Measurements from ENCODE around the gene ENPEP.
A peak's percentile ranks its signal among the peaks of the same experiment; 100 is the strongest.
"Not testable (repeated sequence)": the region's sequence is repeated elsewhere in the genome, so short reads cannot be mapped to it uniquely, and the experiment has no call there.

ENPEP gene

GRCh38 chr4:110520886-110521285 lies 44.9 kb downstream of the ENPEP start:
- no peak for DNase-seq (ENCODE audit: low spot score)

DNA sequence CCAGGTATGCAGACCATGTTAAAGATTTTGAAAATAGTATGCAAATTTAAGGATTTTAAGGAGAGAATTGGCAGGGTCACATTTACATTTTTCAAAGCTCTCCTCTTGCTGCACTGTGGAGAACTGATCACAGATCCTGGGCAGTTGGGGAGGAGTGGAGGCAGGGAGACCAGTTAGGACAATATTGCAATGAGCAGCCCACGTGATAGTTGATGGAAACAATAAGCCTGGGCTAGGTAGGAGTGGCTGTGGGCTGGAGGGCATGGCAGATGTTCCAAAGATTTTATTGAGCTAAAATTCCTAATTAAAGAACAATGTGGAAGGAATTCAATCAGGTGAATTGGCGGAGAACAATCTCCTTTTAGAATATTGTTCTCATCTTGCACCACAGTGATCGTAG lies 50.6 kb downstream of the ENPEP start:
- DNase-seq (ENCODE audit: low spot score) = no peak

DNA sequence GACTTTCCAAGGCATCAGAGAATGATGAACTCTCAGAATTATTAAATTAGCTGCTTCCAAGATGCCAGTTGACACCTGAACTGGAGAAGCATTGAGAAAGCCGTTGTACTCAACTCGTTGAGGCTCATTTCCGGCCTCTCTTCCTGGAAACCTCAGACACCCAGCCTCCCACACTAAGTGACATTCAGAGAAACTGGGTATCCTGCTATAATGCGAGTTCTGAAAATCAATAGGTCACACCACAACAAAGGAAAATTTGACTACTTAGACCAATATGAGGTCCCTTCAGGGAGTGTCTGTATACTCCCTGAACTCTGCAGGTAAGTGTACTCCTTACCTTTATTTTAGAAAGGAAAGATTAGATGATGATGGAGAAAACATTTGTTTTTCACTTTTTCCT lies 51.2 kb downstream of the ENPEP start:
- DNase-seq (ENCODE audit: low spot score) = no peak

DNA sequence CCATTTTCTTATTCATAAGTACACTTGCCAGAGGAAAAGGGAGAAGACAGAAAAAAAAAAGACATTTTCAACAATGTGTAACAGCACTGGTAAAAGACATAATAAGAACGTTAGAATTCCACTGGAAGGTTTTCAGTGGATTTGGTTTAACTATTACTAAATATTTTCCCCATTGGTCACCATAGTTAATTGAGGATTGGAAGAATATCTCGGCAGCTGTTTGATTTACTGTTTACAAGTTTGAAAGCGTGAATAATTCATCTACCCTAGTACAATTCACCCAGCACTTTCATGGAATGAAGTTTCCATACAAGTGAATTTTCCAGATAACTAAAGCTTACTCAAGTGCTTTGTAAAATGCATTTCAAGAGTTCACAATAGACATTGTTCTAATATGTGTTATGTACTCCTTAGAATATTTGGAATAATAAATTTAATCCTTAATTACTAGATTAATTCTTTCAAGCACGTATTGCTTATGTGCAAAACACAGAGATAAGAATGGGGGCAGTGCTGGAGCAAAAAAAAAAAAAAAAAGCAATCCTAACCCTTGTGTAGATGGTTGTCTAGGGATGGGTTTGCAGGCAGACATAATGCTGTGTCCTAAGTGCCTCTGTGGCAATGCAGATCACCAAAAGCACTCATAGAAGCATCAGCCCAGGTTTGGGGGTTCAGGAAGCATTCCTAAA lies 57.1 kb downstream of the ENPEP start:
- DNase-seq (ENCODE audit: low spot score) = no peak

DNA sequence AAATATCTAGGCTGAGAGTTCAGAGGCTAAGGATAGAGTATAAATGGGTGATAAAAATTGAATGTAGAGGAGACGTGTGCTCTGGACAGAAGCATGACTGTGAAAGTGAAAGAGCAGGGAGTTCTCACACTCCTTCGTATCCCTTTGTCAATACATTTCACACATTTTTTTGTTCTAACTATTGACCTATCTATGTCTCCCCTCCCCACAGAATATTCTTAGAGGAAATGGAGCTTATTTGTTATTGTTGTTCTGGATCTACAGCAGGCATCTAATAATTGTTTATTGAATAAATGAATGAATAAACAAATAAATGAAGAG lies 57.6 kb downstream of the ENPEP start:
- DNase-seq (ENCODE audit: low spot score) = no peak

DNA sequence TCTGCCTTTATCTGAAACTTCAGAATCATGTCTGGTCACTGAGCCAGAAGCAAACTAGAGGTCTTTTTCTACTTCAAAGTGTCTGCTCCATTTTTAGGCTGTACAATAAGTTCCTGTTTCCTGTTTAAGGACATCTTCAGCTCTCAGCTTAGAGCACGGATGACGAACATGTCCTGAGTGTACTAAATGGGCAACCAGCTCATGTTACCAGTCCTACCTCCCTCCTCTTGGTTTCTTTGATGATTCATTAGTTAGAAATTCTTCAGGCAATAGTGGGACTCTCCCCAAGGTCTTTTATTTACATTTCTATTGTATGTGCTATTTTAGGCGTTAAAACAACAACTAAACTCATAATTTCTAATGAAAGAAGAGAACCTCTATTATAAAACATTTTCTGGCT lies 58.0 kb downstream of the ENPEP start:
- peak; percentile 86 for DNase-seq (ENCODE audit: low spot score)

DNA sequence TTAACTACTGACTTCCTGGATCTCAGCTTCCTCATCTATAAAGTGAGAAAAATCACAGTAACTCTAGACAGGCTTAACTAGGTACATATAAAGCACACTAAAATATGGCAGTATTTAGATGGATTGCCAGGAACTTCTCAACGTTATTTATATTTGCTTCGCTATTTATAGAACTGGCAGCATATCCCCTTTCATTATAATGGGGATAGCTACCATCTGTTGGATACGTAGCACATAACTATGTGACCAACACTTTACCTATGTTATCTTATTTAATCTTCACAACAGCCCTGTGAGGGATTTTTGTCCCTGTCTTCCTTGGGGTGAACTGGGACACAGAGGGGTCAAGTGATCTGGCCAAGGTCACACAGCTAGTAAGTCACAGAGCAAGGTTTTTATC lies 64.6 kb downstream of the ENPEP start:
- DNase-seq (ENCODE audit: low spot score) = no peak

GRCh38 chr4:110540982-110541451 lies 65.1 kb downstream of the ENPEP start:
- peak; percentile 60 for DNase-seq (ENCODE audit: low spot score)

- DNase-seq (ENCODE audit: low spot score) = no peak
These were observed 67.6 kb downstream of the ENPEP start for GRCh38 chr4:110543577-110543976.

DNA sequence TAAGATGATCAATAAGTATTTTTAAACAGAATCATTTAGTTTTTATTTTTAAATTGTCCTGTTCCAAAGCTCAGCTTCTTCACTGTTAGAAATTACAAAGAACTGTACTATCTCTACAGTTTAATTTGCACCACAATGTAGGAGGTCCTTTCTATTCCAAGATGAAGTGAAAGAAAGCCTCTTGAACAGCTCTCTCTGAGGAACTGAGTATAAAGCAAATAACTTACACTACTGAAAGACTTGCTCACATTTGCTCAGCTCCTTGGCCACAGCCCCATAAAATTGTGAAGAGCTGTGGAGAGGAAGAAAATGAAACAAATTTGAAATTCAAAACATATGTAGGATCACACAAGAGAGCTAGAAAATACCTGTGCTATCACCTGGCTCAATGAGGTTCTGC lies 68.6 kb downstream of the ENPEP start:
- no peak for DNase-seq (ENCODE audit: low spot score)

DNA sequence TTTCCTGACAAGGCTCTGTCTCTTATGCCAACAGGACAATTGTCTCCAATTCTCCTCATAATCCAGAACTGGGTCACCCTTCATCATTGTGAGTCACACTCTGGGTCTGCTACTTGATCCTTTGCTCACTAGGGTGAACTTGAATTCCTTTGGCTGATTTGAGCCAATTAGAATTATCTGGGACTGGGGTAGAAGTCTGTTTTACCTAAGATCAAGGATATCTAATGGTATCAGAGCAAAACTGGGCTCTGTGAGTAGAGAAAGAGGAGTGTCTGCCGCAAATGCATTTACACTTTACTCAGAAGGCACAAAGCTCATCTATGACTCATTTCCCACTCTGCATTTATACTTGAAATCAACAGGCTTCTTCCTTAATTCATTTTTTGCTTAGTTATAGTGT lies 74.3 kb downstream of the ENPEP start:
- peak; percentile 24 for DNase-seq (ENCODE audit: low spot score)

DNA sequence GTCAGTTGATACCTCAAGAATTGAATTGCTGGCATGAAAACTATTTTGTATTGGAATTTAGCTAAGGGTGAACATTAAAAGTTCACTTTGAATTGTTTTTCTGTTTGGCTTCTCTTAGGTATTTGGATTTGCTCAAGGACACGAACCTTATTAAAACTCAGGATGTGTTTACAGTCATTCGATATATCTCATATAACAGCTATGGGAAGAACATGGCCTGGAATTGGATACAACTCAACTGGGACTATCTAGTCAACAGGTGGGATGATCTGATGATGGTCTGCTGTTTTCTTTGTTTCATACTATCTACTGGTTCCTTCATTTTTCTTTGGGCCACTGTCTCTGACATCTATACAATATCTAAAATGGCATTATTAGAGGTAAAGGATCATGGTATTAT lies 77.2 kb downstream of the ENPEP start:
- DNase-seq (ENCODE audit: low spot score) = no peak

GRCh38 chr4:110567214-110567613 lies 91.3 kb downstream of the ENPEP start:
- DNase-seq (ENCODE audit: low spot score) = no peak

- not testable (repeated sequence) for DNase-seq (ENCODE audit: low spot score)
These were observed 100.7 kb downstream of the ENPEP start for GRCh38 chr4:110576696-110577095.

GRCh38 chr4:110586131-110586850 lies 110.3 kb downstream of the ENPEP start:
- peak; percentile 87 for DNase-seq (ENCODE audit: low spot score)

DNA sequence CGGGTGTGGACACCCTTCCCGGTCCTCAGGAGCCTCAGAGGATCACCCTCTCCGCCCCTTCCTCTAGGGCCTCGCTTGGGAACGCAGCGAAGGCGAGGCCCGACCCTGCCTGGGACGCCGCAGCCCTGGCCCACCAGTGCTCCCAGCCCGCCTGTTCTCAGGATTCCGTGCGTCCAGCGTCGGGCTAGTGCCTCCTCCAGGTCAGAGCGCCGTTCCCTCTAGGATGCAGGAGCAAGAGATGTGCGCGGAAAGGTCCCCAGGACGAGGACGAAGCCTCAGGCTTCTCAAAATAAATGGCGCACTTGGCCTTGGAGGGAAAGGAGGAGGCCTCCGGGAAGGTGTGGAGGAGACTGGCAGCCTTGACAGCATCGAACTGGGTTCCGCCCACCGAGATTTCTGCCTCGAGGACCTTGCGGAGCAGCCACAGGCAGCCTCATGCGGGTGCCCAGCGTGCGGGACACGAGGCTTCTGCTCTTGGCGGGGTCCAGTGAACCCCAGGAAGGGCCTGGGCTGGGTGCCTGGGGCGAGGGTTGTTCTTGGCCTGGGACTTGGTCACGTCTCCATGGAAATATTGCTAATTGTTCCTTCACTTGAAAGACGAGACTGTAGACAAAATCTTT lies 111.8 kb downstream of the ENPEP start:
- DNase-seq (ENCODE audit: low spot score) = no peak

- peak; percentile 68 for DNase-seq (ENCODE audit: low spot score)
These were observed 113.3 kb downstream of the ENPEP start for GRCh38 chr4:110589297-110589696.

DNA sequence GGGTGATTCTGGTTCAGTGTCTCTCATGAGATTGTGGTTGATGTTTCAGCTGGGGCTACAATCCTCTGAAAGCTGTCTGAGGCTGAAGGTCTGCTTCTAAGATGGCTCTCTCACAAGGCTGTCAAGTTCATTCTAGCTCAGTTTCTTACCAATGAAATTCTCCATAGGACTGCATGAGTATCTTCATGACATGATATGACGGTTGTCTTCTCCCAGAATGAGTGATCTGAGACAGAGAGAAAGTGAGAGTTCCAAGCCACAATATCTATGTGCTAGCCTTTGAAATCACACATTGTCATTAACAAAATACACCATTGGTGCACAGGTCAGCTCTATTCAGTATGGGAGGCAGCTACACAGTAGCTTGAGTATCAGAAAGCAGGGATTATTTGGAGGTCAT lies 119.6 kb downstream of the ENPEP start:
- no peak for DNase-seq (ENCODE audit: low spot score)

- no peak for DNase-seq (ENCODE audit: low spot score)
These were observed 120.5 kb downstream of the ENPEP start for GRCh38 chr4:110596431-110596830.

DNA sequence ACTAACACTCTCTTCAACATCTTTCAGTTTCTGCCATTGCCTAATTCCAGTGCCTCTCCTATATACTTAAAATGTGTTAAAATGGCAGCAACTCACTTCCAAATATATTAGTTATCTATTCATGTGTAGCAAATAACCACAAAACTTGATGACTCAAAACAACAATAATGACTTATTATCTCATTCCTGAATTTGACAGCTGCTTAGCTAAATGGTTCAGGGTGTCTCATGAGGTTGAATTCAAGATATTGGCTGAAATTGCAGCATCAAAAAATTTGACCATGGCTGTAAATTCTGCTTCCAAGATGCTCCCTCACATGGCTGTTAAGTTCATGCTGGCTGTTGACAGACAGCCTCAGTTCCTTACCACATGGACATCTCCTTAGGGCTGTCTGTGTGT lies 121.6 kb downstream of the ENPEP start:
- DNase-seq (ENCODE audit: low spot score) = no peak

GRCh38 chr4:110602061-110602460 lies 126.1 kb downstream of the ENPEP start:
- no peak for DNase-seq (ENCODE audit: low spot score)

DNA sequence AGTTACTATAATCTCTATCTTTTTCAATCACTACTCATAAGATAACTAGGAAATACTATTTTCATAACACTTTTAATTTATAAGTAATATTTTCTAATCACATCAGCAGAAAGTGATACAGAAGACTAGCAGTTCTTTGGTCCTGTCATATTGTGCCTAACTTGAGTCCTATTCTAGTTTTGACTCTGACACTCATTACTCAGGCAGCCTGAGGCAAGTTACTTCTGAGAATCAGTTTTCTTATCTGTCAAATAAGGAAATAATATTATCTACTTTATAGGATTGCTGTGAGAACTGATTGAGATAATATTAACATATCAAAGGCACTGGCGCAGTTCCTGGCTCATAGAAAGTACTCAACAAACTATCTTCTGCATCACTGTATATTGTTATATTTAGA lies 129.1 kb downstream of the ENPEP start:
- DNase-seq (ENCODE audit: low spot score) = no peak

GRCh38 chr4:110609044-110609750 lies 133.2 kb downstream of the ENPEP start:
- no peak for DNase-seq (ENCODE audit: low spot score)

Data from RKO (cell line).